Heart left ventricle (tissue), 13 donors: ENCODE data around the gene GLG1.
"Not testable (repeated sequence)": the region's sequence is repeated elsewhere in the genome, so short reads cannot be mapped to it uniquely, and the experiment has no call there.

ENCODE experiments used
- CTCF ChIP-seq, 12 donors: fragments of 200-600 bp; sonication (generic) in 4 of 12; IDR thresholded peaks; one replicate each; pipeline versions ENCODE4 v1.5.0 to v1.8.0; 2018 to 2022; ENCODE audit warnings: antibody characterized with exemption in 12 of 12, mild to moderate bottlenecking in 5 of 12
- POLR2A ChIP-seq, 2 donors: fragments of 450-650 bp; IDR thresholded peaks; one replicate each; pipeline ENCODE4 v1.6.1; 2017; ENCODE audit warnings: antibody characterized with exemption in 2 of 2, mild to moderate bottlenecking in 2 of 2, moderate library complexity in 2 of 2
- donor health status: ischemic (EF 13 %, LVEDD 7.1; RV severe dilation, severe dysfunction).
- donor health status: DM: no; HTN: yes; CAD: no.
- donor health status: DM: no; HTN: no; CAD: no.
- donor health status: ischemic (EF 25% LVEDD 6.9; RV normal size, moderate dysfunction).
- donor health status: ischemic (EF 25% LVEDD 5.7; RV mildly dilated, moderate dysfunction).
- donor health status: ischemic (EF 35%, LVEDD 5.7; RV mildly dilated, moderate dysfunction).
- donor health status: nonischemic (EF 11% LVEDD 7.7; RV severe dilation, severe dysfunction).
- donor health status: DM: yes; HTN: yes; CAD: no.
- donor health status: PGD.
- donor health status: ischemic (EF 29% LVEDD 5.4; RV normal size, mild dysfunction).
- donor health status: nonischemic (EF 23%, LVEDD 6.1; RV moderate dilation, normal function).

- TF ChIP-seq CTCF, POLR2A (IDR thresholded peaks at IDR 0.05): not testable (repeated sequence)
Measured at GRCh38 chr16:74407362-74407705, 199.6 kb downstream of the GLG1 start.
